Measurements from ENCODE around the gene UNC119B.

The UNC119B gene

GRCh38 chr12:120702637-120703036 lies 7.6 kb upstream of the UNC119B start:
- CTCF ChIA-PET = interaction anchor here (1.2 to 7.7 kb wide), 3 partner anchors 12 to 269 kb away, joined by 4 to 61 read pairs (median 4); no protein-coding TSS in a partner anchor
- no peak for TF ChIP-seq CTCF (IDR thresholded peaks at IDR 0.05; ENCODE audit: control extremely low read depth, extremely low read depth, low read depth, missing control alignments)
- no peak for DNase-seq (ENCODE audit: extremely low spot score)
- POLR2A ChIA-PET = no interaction called here

GRCh38 chr12:120703311-120703942 lies 6.8 kb upstream of the UNC119B start:
- ChIA-PET CTCF (interaction anchor here (7.7 kb wide), 1 partner anchor 55 kb away, joined by 61 read pairs; no protein-coding TSS in a partner anchor), POLR2A (no interaction called here)
- no peak for DNase-seq (ENCODE audit: extremely low spot score)
- TF ChIP-seq CTCF (IDR thresholded peaks at IDR 0.05; ENCODE audit: control extremely low read depth, extremely low read depth, low read depth, missing control alignments) = no peak

GRCh38 chr12:120705618-120706017 lies 4.6 kb upstream of the UNC119B start:
- CTCF ChIA-PET = interaction anchor here (1.0 to 1.3 kb wide), 3 partner anchors 11 to 61 kb away, joined by 3 to 5 read pairs (median 3); no protein-coding TSS in a partner anchor
- TF ChIP-seq CTCF (IDR thresholded peaks at IDR 0.05; ENCODE audit: control extremely low read depth, extremely low read depth, low read depth, missing control alignments) = no peak
- POLR2A ChIA-PET = no interaction called here
- DNase-seq (ENCODE audit: extremely low spot score) = no peak

GRCh38 chr12:120706029-120706428 lies 4.2 kb upstream of the UNC119B start:
- ChIA-PET CTCF (interaction anchor here (1.0 to 1.3 kb wide), 3 partner anchors 12 to 61 kb away, joined by 3 to 5 read pairs (median 3); no protein-coding TSS in a partner anchor), POLR2A (no interaction called here)
- TF ChIP-seq CTCF (IDR thresholded peaks at IDR 0.05; ENCODE audit: control extremely low read depth, extremely low read depth, low read depth, missing control alignments) = no peak
- DNase-seq (ENCODE audit: extremely low spot score) = no peak

GRCh38 chr12:120708651-120709050 lies 1.6 kb upstream of the UNC119B start:
- POLR2A ChIA-PET = no interaction called here
- DNase-seq (ENCODE audit: extremely low spot score) = no peak
- CTCF ChIA-PET = interaction anchor here (1.2 to 4.7 kb wide), 8 partner anchors 9 to 126 kb away, joined by 3 to 42 read pairs (median 4); no protein-coding TSS in a partner anchor
- TF ChIP-seq CTCF (IDR thresholded peaks at IDR 0.05; ENCODE audit: control extremely low read depth, extremely low read depth, low read depth, missing control alignments) = no peak

GRCh38 chr12:120710805-120711296 lies 593 bp downstream of the UNC119B start:
- CTCF ChIA-PET = interaction anchor here (1.3 to 4.7 kb wide), 7 partner anchors 10 to 261 kb away, joined by 4 to 42 read pairs (median 5); partner anchors contain the start of genes ACADS and POP5
- peak; percentile 50 for DNase-seq (ENCODE audit: extremely low spot score)
- no peak for TF ChIP-seq CTCF (IDR thresholded peaks at IDR 0.05; ENCODE audit: control extremely low read depth, extremely low read depth, low read depth, missing control alignments)
- POLR2A ChIA-PET = interaction anchor here (0.8 kb wide), 1 partner anchor 9 kb away, joined by 5 read pairs; no protein-coding TSS in a partner anchor
